ENCODE measurements around the gene NOL4L. TPM values are rescaled to one million over a fixed set of nuclear protein-coding genes. Genes with fewer than 3 reads are reported as not detected.

The NOL4L gene
- total RNA-seq, 1 experiment from 2014 or later = 31.7 TPM

DNA sequence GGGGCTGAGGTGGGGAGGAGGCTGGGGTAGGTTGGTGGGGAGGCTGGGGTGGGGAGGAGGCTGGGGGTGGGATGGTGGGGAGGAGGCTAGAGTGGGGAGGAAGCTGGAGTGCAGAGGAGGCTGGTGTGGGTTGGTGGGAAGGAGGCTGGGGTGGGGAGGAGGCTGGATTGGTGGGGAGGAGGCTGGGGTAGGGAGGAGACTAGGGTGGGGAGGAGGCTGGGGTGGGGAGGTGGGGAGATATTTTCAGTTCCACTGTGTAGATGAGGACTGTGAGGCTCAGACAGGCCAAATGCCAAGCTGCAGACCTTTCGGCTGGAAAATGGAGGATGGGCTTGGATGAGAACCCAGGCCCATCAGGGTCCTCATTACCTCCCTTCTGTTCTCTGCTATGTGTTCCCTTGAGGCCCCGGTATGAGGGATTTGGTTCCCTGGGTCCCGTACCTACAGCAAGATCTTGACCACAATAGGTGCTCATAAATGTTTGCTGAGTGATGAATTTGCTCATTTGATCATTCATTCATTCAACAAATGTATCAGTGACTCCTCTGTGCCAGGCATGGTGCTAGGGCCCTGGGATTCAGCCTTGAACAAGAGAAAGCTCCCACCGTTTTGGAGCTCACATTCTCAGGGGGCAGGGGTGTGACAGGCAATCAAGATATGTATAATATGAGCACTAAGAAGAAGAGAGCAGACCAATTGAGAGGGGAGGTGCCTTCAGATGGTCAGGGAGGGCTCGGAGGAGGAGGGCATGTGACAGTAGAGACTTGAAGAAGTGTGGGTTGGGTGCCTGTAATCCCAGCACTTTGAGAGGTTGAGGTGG, 36.1 kb upstream of the NOL4L start:
- Histone ChIP-seq H3K27me3 (ENCODE audit: insufficient read depth, low read length) (no peaks in the 10 kb centered on the region), H4K8ac (replicated peaks; ENCODE audit: insufficient read length, low read depth, low read length) (no peak overlapping the region), H3K79me2 (ENCODE audit: insufficient read depth, low read length) (no peaks in the 10 kb centered on the region), H3K79me1 (ENCODE audit: insufficient read depth, low read depth, low read length, poor library complexity, severe bottlenecking) (no peaks in the 10 kb centered on the region), H3K27ac (ENCODE audit: insufficient read length, low read depth, low read length) (no peak overlapping the region), H3K14ac (ENCODE audit: insufficient read depth, low read length) (no peak overlapping the region), H3K9ac (ENCODE audit: extremely low read depth, insufficient read length, low read length) (no peak overlapping the region), H3K9me3 (ENCODE audit: control insufficient read depth, low read depth, low read length) (no peaks in the 10 kb centered on the region), H3K4me2 (ENCODE audit: insufficient read depth, insufficient read length, low read length) (no peak overlapping the region), H3K23ac (ENCODE audit: insufficient read length, low read depth, low read length) (no peak overlapping the region), H2AK5ac (ENCODE audit: insufficient read length, low read length) (no peak overlapping the region), H2BK5ac (ENCODE audit: insufficient read length, low read length) (no peak overlapping the region), H4K20me1 (ENCODE audit: control insufficient read depth, insufficient read depth, insufficient read length) (no peaks in the 10 kb centered on the region), H2BK20ac (ENCODE audit: low read depth, low read length, poor library complexity, severe bottlenecking) (no peak overlapping the region), H3K56ac (ENCODE audit: insufficient read length, low read depth, low read length) (no peak overlapping the region), H2BK120ac (ENCODE audit: low read depth, low read length, poor library complexity, severe bottlenecking) (no peak overlapping the region), H3T11ph (ENCODE audit: low read length) (no peak overlapping the region), H2BK12ac (ENCODE audit: insufficient read length, low read depth, low read length) (no peak overlapping the region), H3K4ac (ENCODE audit: low read depth, low read length) (no peak overlapping the region), H4K5ac (ENCODE audit: insufficient read length, low read depth, low read length) (no peak overlapping the region), H2BK15ac (ENCODE audit: low read depth, low read length) (no peak overlapping the region), H3K4me1 (ENCODE audit: insufficient read depth, low read length) (no peaks in the 10 kb centered on the region), H3K18ac (ENCODE audit: insufficient read length, low read depth, low read length) (no peak overlapping the region), H4K91ac (ENCODE audit: insufficient read length, low read depth, low read length) (no peak overlapping the region), H2AFZ (ENCODE audit: low read length) (no peak overlapping the region), H3K23me2 (ENCODE audit: insufficient read length, low read depth, low read length, poor library complexity, severe bottlenecking) (no peaks in the 10 kb centered on the region)
- no peak for TF ChIP-seq CTCF (conservative IDR thresholded peaks at IDR 0.05)
- Mint-ChIP-seq H3K36me3 (ENCODE audit: insufficient read depth in 1 of 3, low read depth in 3 of 3) (no peaks in the 10 kb centered on the region; a peak in 1 of 7 replicates), H3K27ac (peak overlapping the region in 1 of 3 experiments; percentile 14; a peak in 2 of 7 replicates), H3K4me1 (peaks cover 12 to 33% of the 10 kb centered on the region in 2 experiments), H3K4me3 (no peak overlapping the region; a peak in 1 of 5 replicates), H3K27me3 (ENCODE audit: low read depth) (peaks cover 21% of the 10 kb centered on the region), H3K9me3 (no peaks in the 10 kb centered on the region; a peak in 2 of 5 replicates)
- WGBS (ENCODE audit: extremely low coverage, insufficient read length, low lambda C conversion rate) = no CpG with 5 or more reads among the region's 5 CpGs
- peak; percentile 95 for DNase-seq
